ENCODE data around the gene TC2N.
"Not testable (repeated sequence)": the region's sequence is repeated elsewhere in the genome, so short reads cannot be mapped to it uniquely, and the experiment has no call there.

Gene TC2N

GRCh38 chr14:91889477-91890211 is 22.3 kb upstream of the TC2N start:
- DNase-seq (ENCODE audit: low read depth in 2 of 2): no peak

- DNase-seq (ENCODE audit: low read depth in 2 of 2): no peak
These were observed 21.5 kb upstream of the TC2N start for GRCh38 chr14:91888641-91889476.

GRCh38 chr14:91886961-91887360 is 19.6 kb upstream of the TC2N start:
- no peak for DNase-seq (ENCODE audit: low read depth in 2 of 2)

- DNase-seq (ENCODE audit: low read depth in 2 of 2): no peak
These were observed 18.5 kb upstream of the TC2N start for GRCh38 chr14:91885839-91886238.

- no peak for DNase-seq (ENCODE audit: low read depth in 2 of 2)
These were observed 17.9 kb upstream of the TC2N start for GRCh38 chr14:91885113-91885712.

GRCh38 chr14:91884664-91885063 is 17.3 kb upstream of the TC2N start:
- no peak for DNase-seq (ENCODE audit: low read depth in 2 of 2)

- DNase-seq (ENCODE audit: low read depth in 2 of 2): no peak
These were observed 16.4 kb upstream of the TC2N start for GRCh38 chr14:91883753-91884152.

GRCh38 chr14:91882776-91883175 is 15.4 kb upstream of the TC2N start:
- no peak for DNase-seq (ENCODE audit: low read depth in 2 of 2)

GRCh38 chr14:91882369-91882768 is 15.0 kb upstream of the TC2N start:
- no peak for DNase-seq (ENCODE audit: low read depth in 2 of 2)

- DNase-seq (ENCODE audit: low read depth in 2 of 2): no peak
These were observed 11.9 kb upstream of the TC2N start for GRCh38 chr14:91879196-91879595.

- DNase-seq (ENCODE audit: low read depth in 2 of 2): no peak
These were observed 10.9 kb upstream of the TC2N start for GRCh38 chr14:91878274-91878673.

- no peak for DNase-seq (ENCODE audit: low read depth in 2 of 2)
These were observed 10.1 kb upstream of the TC2N start for GRCh38 chr14:91877376-91877915.

- DNase-seq (ENCODE audit: low read depth in 2 of 2): no peak
These were observed 9.2 kb upstream of the TC2N start for GRCh38 chr14:91876492-91876891.

- no peak for DNase-seq (ENCODE audit: low read depth in 2 of 2)
These were observed 8.4 kb upstream of the TC2N start for GRCh38 chr14:91875525-91876286.

- peak in 1 of 2 donors; percentile 34 for DNase-seq (ENCODE audit: low read depth in 2 of 2)
These were observed 6.4 kb upstream of the TC2N start for GRCh38 chr14:91873471-91874415.

- no peak for DNase-seq (ENCODE audit: low read depth in 2 of 2)
These were observed 5.5 kb upstream of the TC2N start for GRCh38 chr14:91872517-91873470.

- DNase-seq (ENCODE audit: low read depth in 2 of 2): no peak
These were observed 4.7 kb upstream of the TC2N start for GRCh38 chr14:91872011-91872501.

- DNase-seq (ENCODE audit: low read depth in 2 of 2): not testable (repeated sequence)
These were observed 4.1 kb upstream of the TC2N start for GRCh38 chr14:91871401-91871800.

GRCh38 chr14:91870890-91871289 is 3.6 kb upstream of the TC2N start:
- no peak for DNase-seq (ENCODE audit: low read depth in 2 of 2)

Data from stimulated activated CD8-positive, alpha-beta memory T cell treated with anti-CD3 and anti-CD28 coated beads, Interleukin-15, amount 100 ng/mL, for 48 hours (primary cell).